Middle frontal gyrus (tissue), 1 donor: ENCODE data around the gene STARD8.
"Not testable (repeated sequence)": the region's sequence is repeated elsewhere in the genome, so short reads cannot be mapped to it uniquely, and the experiment has no call there.

Experiments used
- DNase-seq: peaks from one replicate; pipeline ENCODE4 v3.0.0-alpha.2; 2015; ENCODE audit warnings: low spot score; ENCODE audit errors: extremely low spot score

Gene STARD8, protein sequence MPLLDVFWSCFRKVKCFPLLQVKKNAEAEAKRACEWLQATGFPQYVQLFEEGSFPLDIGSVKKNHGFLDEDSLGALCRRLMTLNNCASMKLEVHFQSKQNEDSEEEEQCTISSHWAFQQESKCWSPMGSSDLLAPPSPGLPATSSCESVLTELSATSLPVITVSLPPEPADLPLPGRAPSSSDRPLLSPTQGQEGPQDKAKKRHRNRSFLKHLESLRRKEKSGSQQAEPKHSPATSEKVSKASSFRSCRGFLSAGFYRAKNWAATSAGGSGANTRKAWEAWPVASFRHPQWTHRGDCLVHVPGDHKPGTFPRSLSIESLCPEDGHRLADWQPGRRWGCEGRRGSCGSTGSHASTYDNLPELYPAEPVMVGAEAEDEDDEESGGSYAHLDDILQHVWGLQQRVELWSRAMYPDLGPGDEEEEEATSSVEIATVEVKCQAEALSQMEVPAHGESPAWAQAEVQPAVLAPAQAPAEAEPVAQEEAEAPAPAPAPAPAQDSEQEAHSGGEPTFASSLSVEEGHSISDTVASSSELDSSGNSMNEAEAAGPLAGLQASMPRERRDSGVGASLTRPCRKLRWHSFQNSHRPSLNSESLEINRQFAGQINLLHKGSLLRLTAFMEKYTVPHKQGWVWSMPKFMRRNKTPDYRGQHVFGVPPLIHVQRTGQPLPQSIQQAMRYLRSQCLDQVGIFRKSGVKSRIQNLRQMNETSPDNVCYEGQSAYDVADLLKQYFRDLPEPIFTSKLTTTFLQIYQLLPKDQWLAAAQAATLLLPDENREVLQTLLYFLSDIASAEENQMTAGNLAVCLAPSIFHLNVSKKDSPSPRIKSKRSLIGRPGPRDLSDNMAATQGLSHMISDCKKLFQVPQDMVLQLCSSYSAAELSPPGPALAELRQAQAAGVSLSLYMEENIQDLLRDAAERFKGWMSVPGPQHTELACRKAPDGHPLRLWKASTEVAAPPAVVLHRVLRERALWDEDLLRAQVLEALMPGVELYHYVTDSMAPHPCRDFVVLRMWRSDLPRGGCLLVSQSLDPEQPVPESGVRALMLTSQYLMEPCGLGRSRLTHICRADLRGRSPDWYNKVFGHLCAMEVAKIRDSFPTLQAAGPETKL

DNA sequence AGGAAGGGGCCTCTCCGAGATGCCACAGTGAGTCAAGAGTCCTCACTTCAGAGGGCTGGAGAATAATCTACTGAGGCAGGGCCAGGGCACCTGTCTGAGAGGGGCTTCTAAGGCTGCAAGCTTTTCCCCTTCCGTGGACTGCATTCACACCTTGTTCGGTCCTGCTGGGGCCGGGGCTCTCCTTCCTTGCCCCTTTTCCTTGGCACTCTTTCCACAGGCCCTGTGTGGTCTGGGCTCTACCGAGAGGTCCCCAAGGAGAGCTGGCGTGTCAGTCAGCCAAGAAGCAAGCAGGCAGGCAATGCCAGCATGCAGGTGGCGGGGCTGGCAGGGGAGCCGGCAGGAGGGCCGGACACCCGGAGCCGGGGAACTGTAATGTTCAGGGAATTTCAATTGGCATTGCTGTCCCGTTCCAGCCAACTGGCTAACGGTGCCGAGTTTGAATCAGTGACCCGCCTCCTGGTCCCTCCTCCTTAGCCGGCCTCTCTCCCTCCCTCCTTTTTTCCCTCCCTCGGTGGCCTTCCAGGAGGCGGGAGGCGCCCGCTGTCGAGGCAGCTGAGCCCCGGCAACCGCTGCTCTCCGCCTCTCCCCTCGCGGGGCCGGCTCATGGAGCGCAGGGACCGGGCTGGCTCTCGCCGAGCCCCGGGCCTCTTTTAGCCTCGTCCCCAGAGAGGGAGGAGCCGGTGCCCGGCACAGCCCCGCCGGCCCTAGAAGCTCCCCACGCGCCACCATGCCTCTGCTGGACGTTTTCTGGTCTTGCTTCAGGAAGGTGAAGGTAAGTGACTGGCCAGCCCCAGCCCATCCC lies at the start of gene STARD8:
TSS of gene STARD8 (plus strand) at position 511 of the 802 bp plus-strand sequence. CDS start at position 728, 217 bp downstream.
- no peak for DNase-seq

DNA sequence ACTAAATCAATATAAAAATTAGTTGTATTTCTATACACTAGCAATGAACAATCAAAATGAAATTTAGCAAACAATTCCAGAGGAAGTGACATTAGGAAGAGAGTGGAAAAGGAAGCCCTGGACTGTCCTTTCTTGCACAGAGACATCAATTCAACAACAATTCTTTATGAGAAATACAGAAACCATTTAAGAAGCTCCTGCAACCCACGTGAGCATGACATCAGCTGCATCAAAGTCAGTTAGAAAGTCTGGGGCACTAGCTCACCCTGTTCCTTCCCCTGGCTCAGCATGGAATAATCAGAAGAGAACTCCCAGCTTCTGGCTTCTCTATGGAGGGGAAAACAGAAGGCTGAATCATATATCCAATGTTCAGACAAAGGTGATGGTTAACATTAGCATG lies 48.6 kb upstream of the STARD8 start:
- DNase-seq: no peak

DNA sequence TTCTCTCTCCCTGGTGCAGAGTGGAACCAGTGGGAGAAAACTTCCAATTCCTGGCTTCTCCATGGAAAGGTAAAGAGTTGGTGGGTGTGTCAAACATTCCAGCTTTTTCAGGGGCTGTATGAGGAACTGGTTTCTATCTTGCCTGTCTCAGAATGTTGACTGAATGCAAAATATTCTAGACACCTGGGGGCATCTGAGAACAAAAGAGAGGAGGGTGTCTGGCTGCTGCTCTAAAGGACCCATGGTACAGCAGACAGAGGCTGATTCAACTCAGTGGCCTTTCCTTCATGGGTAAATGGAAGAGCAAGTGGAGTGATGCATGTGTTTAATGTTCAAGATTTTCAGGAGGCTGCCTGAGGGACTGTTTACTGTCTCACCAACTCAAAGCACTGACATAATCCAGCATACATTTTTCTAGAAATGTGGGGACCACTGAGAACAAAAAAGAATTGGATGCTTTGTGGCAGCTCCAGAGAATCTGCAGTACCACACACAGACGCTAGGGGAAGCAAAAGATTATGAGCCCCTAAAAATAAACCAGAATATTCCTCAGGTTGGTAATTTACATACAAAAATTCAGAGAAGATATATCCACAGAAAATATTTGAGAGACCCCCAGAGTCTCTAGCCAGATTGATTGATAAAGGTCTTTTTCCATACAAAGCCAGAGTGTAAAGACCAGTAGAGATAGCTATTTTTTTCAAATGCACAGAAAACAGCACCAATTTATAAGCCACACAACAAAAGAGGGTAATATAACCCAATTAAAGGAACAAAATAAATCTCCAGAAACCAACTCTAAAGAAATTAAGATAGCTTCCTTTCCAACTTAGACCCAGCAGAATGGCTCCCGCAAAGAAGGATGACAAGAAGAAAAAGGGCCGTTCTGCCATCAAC lies 48.0 kb upstream of the STARD8 start:
- no peak for DNase-seq

DNA sequence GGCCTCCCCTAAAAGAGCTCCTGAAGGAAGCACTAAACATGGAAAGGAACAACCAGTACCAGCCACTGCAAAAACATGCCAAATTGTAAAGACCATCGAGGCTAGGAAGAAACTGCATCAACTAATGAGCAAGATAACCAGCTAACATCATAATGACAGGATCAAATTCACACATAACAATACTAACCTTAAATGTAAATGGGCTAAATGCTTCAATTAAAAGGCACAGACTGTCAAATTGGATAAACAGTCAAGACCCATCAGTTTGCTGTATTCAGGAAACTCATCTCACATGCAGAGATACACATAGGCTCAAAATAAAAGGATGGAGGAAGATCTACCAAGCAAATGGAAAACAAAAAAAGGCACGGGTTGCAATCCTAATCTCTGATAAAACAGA lies 43.2 kb upstream of the STARD8 start:
- DNase-seq: not testable (repeated sequence)

DNA sequence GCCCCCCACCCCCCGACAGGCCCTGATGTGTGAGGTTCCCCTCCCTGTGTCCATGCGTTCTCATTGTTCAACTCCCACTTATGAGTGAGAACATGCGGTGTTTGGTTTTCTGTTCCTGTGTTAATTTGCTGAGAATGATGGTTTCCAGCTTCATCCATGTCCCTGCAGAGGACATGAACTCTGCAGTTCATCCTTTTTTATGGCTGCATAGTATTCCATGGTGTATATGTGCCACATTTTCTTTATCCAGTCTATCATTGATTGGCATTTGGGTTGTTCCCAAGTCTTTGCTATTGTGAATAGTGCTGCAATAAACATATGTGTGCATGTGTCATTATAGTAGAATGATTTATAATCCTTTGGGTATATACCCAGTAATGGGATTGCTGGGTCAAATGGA lies 32.7 kb upstream of the STARD8 start:
- DNase-seq: not testable (repeated sequence)

DNA sequence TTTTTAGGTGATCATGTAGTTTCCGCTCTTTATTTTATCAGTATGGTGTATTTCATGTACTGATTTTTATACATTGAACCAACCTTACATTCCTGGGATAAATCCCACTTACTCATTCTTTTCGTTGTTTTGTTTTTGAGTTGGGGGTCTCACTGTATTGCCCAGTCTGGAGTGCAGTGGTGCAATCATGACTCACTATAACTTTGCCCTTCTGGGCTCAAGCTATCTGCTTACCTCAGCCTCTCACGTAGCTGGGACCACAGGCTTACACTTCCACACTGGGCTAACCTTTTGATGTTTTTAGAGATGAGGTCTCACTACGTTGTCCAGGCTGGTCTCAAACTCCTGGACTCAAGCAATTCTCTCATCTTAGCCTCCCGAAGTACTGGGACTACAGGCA lies 19.5 kb upstream of the STARD8 start:
- no peak for DNase-seq

DNA sequence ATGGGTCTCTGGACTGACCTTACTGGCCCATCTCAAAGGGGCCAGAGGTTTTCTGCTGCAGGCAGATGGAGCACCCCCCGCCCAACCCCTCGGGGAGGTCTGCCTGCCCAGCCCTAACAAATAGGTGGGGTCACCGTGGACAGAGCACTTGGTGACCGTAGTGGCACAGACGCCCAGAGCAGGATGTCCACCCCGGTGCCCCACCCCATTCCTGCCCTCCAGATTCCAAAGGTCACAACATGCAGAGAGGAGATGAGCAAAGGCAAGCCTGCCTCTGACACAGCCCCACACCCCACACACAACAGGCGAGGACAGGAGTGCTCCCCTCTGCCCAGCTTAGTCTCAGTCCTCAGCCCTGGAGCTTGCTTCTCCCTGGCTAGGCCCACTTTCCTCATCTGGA lies 17.5 kb upstream of the STARD8 start:
- DNase-seq: not testable (repeated sequence)

DNA sequence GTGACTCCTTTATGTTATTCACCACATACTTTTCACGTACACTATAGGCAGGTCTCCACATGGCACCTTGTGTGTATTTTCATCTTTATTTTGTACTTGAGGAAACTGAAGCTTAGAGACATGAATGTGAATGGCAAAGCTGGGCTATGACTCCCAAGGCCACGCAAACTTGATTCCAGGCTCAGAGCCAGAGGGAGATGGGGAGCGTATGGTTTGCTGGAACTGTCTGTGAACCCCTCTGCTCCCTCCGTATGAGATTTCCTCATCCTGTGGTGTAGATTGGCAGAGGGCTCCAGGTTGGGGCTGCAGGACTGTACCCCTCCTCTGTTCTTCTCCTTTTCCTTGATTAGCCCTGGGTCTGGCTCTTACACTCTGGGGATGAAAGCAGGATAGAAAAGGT lies 16.1 kb upstream of the STARD8 start:
- no peak for DNase-seq

DNA sequence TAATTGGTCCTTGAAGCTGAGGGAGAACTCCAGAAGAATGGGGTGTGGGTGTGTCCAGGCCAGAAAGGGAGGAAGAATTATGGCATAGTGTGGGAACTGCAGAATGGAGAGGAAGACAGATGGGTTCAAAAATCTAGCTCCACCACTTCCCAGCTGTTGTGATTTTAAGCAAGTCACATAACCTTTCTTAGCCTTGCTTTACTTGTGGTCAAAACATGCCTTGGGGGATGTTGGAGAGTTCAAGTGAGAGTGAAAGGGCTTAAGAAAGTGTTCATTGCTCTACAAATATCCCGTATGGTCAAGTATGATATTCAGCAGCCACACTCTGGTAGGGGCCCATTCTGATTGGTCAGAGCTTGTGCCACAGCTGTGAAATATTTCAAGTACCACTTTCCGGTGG lies 15.0 kb upstream of the STARD8 start:
- no peak for DNase-seq

DNA sequence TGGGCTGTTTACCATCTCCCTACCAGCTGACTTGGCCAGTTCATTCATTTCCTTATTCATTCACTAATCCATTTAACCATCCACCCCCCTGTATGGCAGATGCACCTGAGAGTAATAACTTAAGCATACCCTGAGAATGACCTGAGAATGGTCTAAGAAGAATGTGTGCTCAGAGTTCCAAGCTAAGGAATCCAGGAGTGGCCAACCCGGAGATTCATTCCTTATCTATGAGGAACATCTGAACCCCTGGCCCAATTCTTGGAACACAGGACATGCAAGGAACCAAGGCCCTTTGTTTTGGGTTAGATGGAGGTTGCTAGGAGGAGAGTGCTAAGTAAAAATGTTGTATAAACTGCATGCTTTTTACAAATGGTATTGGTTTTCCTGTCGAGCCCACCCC lies 13.5 kb upstream of the STARD8 start:
- no peak for DNase-seq

DNA sequence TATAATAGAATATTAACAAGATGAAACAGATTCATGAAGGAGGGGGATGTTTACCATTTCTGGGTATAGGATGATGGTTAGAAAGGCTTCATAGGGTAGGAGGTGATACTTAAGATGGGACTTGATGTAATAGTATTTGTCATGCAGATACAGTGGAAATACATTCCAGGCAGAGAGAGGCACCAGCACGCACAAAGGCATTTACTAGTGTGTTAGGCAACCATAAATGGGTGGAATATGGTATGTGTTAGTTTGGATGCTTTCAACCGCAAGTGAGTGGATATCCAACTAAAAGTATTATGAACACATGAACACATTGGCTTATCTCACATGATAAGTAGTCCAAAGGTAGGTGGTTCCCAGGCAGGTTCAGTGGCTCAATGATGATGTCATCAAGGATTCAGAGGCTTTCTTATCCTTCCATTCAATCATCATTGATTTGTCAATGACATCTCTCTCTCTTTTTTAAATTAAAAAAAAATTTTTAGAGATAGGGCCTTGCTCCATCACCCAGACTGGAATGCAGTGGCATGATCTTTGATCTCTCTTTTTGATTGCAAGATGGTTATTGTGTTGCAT lies 12.7 kb upstream of the STARD8 start:
- no peak for DNase-seq

DNA sequence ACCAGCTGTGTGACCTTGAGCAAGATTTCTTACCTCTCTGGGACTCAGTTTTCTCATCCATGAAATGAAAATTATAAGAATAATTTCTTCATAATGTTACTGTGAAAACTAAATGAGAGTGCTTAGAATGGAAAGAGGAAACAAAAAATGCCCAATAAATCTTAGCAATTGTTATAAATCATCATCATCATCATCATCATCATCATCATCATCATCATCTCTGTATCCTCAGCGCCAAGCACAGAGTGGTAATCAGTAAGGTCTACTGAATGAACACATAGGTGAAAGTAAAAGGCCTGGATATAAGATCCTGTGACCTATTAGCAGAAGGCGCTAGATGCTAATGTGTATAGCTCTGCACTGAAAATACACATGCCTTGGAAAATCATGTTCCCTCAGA lies 6.8 kb upstream of the STARD8 start:
- DNase-seq: no peak

DNA sequence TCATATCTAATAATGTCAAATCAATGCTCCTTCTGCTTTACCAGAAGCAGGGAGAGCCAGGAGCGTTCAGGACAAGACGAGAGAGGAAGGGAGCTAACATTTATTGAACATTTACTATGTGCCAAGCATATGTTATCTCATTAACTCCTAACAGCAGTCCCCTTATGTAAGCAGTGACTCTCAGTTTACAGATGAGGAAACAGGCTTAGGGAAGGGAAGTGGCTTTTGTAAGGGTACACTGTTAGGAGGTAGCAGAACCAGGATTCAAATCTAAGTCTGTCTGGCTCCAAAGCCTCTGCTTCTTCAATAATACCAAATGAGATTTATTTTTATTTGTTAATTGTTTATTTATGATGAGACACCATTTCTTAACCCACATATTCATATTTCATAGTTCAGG lies 2.6 kb upstream of the STARD8 start:
- DNase-seq: no peak

DNA sequence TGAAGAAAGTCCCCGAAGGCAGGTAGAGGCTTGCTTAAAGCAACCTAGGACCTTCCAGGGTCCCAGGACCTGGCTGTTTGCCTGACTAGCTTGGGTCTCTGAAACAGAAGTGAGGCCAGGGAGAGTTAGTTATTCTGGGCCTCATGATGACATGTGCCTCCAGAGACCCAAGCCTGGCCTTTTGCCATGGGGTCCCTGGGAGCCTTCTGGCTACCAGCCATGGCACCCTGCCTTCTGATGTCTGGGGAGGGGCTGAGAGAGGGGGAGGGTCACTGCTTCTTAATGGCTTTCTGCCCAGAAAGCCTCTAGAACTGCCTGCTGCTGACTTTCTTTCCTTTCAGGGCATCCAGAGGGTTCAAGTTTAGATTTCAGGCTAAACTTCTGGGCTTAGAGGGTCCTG lies 1.0 kb upstream of the STARD8 start:
- no peak for DNase-seq

DNA sequence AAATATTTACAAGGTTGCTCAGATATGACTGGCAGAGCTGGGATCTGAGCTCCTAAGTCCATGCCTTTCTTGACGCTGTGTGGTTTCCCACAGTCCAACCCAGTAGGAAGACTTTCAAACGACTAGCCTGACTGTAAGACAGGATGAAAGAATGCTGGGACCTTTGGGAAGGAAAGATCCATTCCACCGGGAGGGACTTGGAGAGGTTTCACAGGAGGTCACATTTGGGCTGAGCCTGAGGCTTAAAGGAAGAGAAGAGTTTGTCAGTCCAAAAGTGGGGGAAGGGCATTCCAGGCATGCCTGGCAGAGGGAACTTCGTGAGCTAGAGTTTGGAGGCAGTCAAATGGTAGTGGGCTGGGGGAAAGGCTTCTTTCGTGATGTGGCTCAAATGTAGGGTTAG lies 1.5 kb downstream of the STARD8 start:
- no peak for DNase-seq

DNA sequence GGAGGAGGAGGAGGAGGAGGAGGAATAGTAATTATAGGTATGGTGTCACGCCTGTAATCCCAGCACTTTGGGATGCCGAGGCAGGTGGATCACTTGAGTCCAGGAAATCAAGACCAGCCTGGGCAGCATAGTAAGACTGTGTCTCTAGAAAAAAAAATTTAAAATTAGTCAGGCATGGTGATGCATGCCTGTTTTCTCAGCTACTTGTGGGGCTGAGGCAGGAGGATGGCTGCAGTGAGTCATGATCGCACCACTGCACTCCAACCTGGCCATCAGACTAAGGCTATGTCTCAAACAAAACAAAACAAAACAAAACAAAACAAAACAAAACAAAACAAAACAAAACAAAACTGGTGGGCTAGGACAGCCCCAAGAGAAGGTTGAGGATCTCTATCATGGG lies 3.0 kb downstream of the STARD8 start:
- no peak for DNase-seq

DNA sequence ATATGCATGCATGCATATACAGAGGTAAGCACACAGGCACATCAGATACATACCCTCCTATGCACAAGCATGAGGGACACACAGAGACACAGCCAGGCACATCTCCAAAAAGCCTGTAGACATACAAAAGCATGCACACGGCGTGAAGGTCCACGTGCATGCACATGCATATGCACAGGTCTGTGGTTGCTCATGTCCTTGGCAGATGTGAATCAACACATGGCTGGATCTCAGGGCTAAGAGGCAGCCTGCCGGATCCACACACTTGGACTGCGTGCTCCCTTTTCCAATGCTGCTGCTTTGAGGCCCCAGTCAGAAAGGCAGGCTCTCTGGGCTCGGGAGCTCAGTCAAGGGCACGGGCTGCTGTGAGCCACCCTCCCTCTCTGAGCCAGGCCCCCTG lies 3.6 kb downstream of the STARD8 start:
- DNase-seq: no peak

DNA sequence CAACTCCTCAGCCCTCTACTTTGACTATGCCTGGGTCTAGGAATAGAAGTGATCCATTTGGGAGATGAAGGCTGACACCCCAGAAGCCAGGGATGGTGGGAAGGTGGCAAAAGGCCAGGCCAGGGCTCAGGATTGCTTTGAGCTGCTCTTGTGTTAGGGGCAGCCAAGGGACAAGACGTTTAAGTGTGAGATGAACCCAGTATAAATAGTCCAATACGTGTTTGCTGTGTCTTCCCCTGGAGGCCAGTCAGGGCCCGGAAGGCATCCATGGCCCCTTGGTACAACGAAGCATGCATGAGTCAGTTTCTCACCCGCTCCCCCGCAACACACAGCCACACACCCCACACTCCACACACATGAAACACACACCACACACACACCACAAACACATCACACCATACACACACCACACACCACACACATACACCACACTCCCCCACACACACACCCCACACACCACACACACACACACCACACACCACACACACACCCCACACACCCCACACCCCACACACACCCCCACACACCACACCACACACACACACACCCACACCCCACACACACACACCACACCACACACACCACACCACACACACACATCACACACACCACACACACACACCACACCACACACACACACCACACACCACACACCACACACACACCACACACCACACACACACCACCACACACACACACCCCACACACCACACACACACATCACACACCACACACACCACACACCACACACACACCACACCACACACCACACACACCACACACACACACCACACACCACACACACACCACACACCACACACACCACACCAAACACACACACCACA lies 5.1 kb downstream of the STARD8 start:
- DNase-seq: no peak

DNA sequence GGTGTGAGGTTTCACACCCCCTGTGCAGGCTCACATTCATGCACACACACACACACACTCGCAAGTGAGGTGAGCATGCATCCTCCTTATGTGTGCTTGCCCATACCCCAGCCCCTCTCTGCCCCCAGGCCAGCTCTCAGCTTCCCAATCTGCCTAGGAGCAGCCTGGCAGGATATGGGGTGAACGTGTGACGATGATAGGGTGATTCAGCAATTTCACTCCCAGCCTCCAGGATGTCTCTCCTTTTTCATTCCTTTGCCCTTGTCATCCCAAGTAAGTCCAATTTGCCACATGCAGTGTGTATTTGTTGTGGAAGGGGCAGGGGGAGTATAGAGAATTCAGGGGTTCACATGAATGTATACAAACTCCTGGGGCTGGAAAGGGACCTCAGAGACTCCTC lies 7.2 kb downstream of the STARD8 start:
- DNase-seq: no peak
